Measurements from ENCODE around the gene MFNG. TPM values are rescaled to one million over a fixed set of nuclear protein-coding genes. Genes with fewer than 3 reads are reported as not detected.

Gene MFNG
- polyA plus RNA-seq, 1 experiment, result not detected

GRCh38 chr22:37425369-37425768 lies 60.8 kb downstream of the MFNG start:
- no peak for DNase-seq (ENCODE audit: low read depth)
- ChIA-PET POLR2A (no interaction called here), CTCF (interaction anchor here (1.0 kb wide), 1 partner anchor 10 kb away, joined by 3 read pairs; no protein-coding TSS in a partner anchor)
- Histone ChIP-seq H3K4me3 (ENCODE audit: low read depth, low read length) (no peak overlapping the region), H3K36me3 (ENCODE audit: control insufficient read depth, insufficient read depth, low read length) (no peaks in the 10 kb centered on the region), H3K27me3 (ENCODE audit: control insufficient read depth, insufficient read depth, low read length) (peaks cover 20% of the 10 kb centered on the region)
- TF ChIP-seq CTCF (IDR thresholded peaks at IDR 0.05; ENCODE audit: insufficient read depth, low read depth, low read length), result no peak

- no peak for DNase-seq (ENCODE audit: low read depth)
- ChIA-PET CTCF (interaction anchor here (1.7 to 1.8 kb wide), 2 partner anchors 9 to 106 kb away, joined by 5 to 7 read pairs; no protein-coding TSS in a partner anchor), POLR2A (no interaction called here)
- peaks cover 24% of the 10 kb centered on the region for H3K27me3 ChIP-seq (ENCODE audit: control insufficient read depth, insufficient read depth, low read length)
- TF ChIP-seq CTCF (IDR thresholded peaks at IDR 0.05; ENCODE audit: insufficient read depth, low read depth, low read length), result no peak
- H3K4me3 ChIP-seq (ENCODE audit: low read depth, low read length), result no peak overlapping the region
- H3K36me3 ChIP-seq (ENCODE audit: control insufficient read depth, insufficient read depth, low read length), result no peaks in the 10 kb centered on the region
These were observed 62.9 kb downstream of the MFNG start for GRCh38 chr22:37423283-37423682.

- DNase-seq (ENCODE audit: low read depth), result no peak
- TF ChIP-seq CTCF (IDR thresholded peaks at IDR 0.05; ENCODE audit: insufficient read depth, low read depth, low read length), result no peak
- H3K4me3 ChIP-seq (ENCODE audit: low read depth, low read length), result no peak overlapping the region
- no peaks in the 10 kb centered on the region for H3K36me3 ChIP-seq (ENCODE audit: control insufficient read depth, insufficient read depth, low read length)
- H3K27me3 ChIP-seq (ENCODE audit: control insufficient read depth, insufficient read depth, low read length), result peaks cover 25% of the 10 kb centered on the region
- ChIA-PET POLR2A (no interaction called here), CTCF (no interaction called here)
These were observed 64.7 kb downstream of the MFNG start for GRCh38 chr22:37421468-37421877.

GRCh38 chr22:37420686-37421467 lies 65.3 kb downstream of the MFNG start:
- Histone ChIP-seq H3K27me3 (ENCODE audit: control insufficient read depth, insufficient read depth, low read length) (peaks cover 28% of the 10 kb centered on the region), H3K4me3 (ENCODE audit: low read depth, low read length) (no peak overlapping the region), H3K36me3 (ENCODE audit: control insufficient read depth, insufficient read depth, low read length) (no peaks in the 10 kb centered on the region)
- DNase-seq (ENCODE audit: low read depth), result no peak
- TF ChIP-seq CTCF (IDR thresholded peaks at IDR 0.05; ENCODE audit: insufficient read depth, low read depth, low read length), result no peak
- CTCF ChIA-PET, result interaction anchor here (1.0 to 1.4 kb wide), 3 partner anchors 8 to 104 kb away, joined by 3 to 6 read pairs (median 4); no protein-coding TSS in a partner anchor
- POLR2A ChIA-PET, result no interaction called here

- Histone ChIP-seq H3K4me3 (ENCODE audit: low read depth, low read length) (peak overlapping the region; percentile 32), H3K27me3 (ENCODE audit: control insufficient read depth, insufficient read depth, low read length) (peaks cover 22% of the 10 kb centered on the region), H3K36me3 (ENCODE audit: control insufficient read depth, insufficient read depth, low read length) (no peaks in the 10 kb centered on the region)
- ChIA-PET POLR2A (no interaction called here), CTCF (interaction anchor here (1.0 to 1.4 kb wide), 3 partner anchors 9 to 104 kb away, joined by 3 to 6 read pairs (median 4); no protein-coding TSS in a partner anchor)
- no peak for TF ChIP-seq CTCF (IDR thresholded peaks at IDR 0.05; ENCODE audit: insufficient read depth, low read depth, low read length)
- no peak for DNase-seq (ENCODE audit: low read depth)
These were observed 66.1 kb downstream of the MFNG start for GRCh38 chr22:37419969-37420685.

Measured in BJ (cell line).